ENCODE data around the gene ANAPC10. TPM values are rescaled to one million over a fixed set of nuclear protein-coding genes. Genes with fewer than 3 reads are reported as not detected.

The ANAPC10 gene
- total RNA-seq, 1 experiment from 2014 or later: 27.2 TPM

DNA sequence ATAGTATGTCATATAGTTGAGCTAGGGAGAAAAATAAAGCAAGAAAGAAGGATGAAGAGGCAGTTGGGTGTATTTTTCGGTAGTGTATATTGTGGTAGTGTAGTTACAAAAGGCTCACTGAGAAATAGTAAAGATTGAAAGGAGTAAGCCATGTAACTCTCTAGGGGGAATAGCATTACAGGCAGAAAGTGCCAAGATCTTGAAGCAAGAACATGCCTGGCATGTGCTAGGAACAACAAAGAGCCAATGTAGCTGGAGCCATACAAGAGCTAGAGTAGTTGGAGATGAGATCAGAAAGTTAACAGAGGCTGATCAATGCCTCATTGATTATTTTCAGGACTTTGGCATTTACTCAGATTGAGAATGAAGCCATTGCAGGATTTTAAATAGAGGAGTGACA, 3.1 kb upstream of the ANAPC10 start:
- no peak for ATAC-seq
- intact Hi-C loops (cut with micrococcal nuclease): no loop called here
- Histone ChIP-seq H3K36me3 (ENCODE audit: control insufficient read depth in 1 of 2, insufficient read depth in 2 of 2, low read length in 2 of 2) (peaks cover 19% of the 10 kb centered on the region in 2 experiments), H4K20me1 (ENCODE audit: insufficient read depth) (peaks cover 13% of the 10 kb centered on the region; the same call in 1 of the 2 replicates), H3K4me3 (replicated peaks in 1 of 2; ENCODE audit: low read depth in 1 of 2, low read length in 2 of 2) (no peak overlapping the region), H2AFZ (ENCODE audit: low read depth, low read length, poor library complexity, severe bottlenecking) (no peak overlapping the region), H3K9me2 (ENCODE audit: insufficient read depth) (no peaks in the 10 kb centered on the region), H3K9ac (ENCODE audit: low read length) (no peak overlapping the region), H3K27ac (ENCODE audit: low read depth, low read length) (no peak overlapping the region), H3K27me3 (ENCODE audit: insufficient read depth, low read length) (no peaks in the 10 kb centered on the region), H3K4me2 (ENCODE audit: low read length) (no peak overlapping the region), H3K9me3 (ENCODE audit: control insufficient read depth in 1 of 2, insufficient read depth in 1 of 2, low read depth in 1 of 2, low read length in 2 of 2) (no peaks in the 10 kb centered on the region), H3K79me2 (ENCODE audit: insufficient read depth, low read length) (peaks cover 100% of the 10 kb centered on the region), H3K4me1 (ENCODE audit: control insufficient read depth in 1 of 2, insufficient read depth in 2 of 2, low read length in 2 of 2) (peaks cover 4 to 16% of the 10 kb centered on the region in 2 experiments)
- DNase-seq (ENCODE audit: low read depth, low spot score): no peak
- BruUV-seq (replicated peaks): no TSS peak
- ChIA-PET POLR2A (no interaction called here), RAD21 (ENCODE audit: low non-redundant PET in 1 of 2, low total read pairs in 2 of 2, uncharacterized antibody in 2 of 2, unreplicated experiment in 2 of 2) (no interaction called here), CTCF (no interaction called here)
- TF ChIP-seq, protein P1, sequence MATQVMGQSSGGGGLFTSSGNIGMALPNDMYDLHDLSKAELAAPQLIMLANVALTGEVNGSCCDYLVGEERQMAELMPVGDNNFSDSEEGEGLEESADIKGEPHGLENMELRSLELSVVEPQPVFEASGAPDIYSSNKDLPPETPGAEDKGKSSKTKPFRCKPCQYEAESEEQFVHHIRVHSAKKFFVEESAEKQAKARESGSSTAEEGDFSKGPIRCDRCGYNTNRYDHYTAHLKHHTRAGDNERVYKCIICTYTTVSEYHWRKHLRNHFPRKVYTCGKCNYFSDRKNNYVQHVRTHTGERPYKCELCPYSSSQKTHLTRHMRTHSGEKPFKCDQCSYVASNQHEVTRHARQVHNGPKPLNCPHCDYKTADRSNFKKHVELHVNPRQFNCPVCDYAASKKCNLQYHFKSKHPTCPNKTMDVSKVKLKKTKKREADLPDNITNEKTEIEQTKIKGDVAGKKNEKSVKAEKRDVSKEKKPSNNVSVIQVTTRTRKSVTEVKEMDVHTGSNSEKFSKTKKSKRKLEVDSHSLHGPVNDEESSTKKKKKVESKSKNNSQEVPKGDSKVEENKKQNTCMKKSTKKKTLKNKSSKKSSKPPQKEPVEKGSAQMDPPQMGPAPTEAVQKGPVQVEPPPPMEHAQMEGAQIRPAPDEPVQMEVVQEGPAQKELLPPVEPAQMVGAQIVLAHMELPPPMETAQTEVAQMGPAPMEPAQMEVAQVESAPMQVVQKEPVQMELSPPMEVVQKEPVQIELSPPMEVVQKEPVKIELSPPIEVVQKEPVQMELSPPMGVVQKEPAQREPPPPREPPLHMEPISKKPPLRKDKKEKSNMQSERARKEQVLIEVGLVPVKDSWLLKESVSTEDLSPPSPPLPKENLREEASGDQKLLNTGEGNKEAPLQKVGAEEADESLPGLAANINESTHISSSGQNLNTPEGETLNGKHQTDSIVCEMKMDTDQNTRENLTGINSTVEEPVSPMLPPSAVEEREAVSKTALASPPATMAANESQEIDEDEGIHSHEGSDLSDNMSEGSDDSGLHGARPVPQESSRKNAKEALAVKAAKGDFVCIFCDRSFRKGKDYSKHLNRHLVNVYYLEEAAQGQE (IDR thresholded peaks at IDR 0.05; ENCODE audit: low read depth): no peak
- no peak for TF ChIP-seq EGR1 (IDR thresholded peaks at IDR 0.05; ENCODE audit: low read depth)
- TF ChIP-seq ELF1 (IDR thresholded peaks at IDR 0.05; ENCODE audit: borderline replicate concordance, low read depth): no peak
- TF ChIP-seq POLR2AphosphoS5 (IDR thresholded peaks at IDR 0.05; ENCODE audit: low read depth, low read length): no peak
- TF ChIP-seq TCF7L2 (IDR thresholded peaks at IDR 0.05; ENCODE audit: borderline replicate concordance, extremely low read depth, insufficient read depth, insufficient read length): no peak
- no peak for TF ChIP-seq RAD21 (IDR thresholded peaks at IDR 0.05; ENCODE audit: low read depth)
- TF ChIP-seq POLR2A (IDR thresholded peaks at IDR 0.05; ENCODE audit: borderline replicate concordance, extremely low read depth, insufficient read depth, insufficient read length): no peak
- TF ChIP-seq, protein P2, sequence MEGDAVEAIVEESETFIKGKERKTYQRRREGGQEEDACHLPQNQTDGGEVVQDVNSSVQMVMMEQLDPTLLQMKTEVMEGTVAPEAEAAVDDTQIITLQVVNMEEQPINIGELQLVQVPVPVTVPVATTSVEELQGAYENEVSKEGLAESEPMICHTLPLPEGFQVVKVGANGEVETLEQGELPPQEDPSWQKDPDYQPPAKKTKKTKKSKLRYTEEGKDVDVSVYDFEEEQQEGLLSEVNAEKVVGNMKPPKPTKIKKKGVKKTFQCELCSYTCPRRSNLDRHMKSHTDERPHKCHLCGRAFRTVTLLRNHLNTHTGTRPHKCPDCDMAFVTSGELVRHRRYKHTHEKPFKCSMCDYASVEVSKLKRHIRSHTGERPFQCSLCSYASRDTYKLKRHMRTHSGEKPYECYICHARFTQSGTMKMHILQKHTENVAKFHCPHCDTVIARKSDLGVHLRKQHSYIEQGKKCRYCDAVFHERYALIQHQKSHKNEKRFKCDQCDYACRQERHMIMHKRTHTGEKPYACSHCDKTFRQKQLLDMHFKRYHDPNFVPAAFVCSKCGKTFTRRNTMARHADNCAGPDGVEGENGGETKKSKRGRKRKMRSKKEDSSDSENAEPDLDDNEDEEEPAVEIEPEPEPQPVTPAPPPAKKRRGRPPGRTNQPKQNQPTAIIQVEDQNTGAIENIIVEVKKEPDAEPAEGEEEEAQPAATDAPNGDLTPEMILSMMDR (IDR thresholded peaks at IDR 0.05 in 2 of 3, conservative IDR thresholded peaks at IDR 0.05 in 1 of 3; ENCODE audit: borderline replicate concordance in 1 of 3, insufficient read depth in 1 of 3, low read depth in 2 of 3, low read length in 2 of 3): no peak
- no peak for TF ChIP-seq ZNF274 (IDR thresholded peaks at IDR 0.05; ENCODE audit: low read depth, low read length)
- TF ChIP-seq SP1 (IDR thresholded peaks at IDR 0.05; ENCODE audit: low read depth): no peak
- TF ChIP-seq YY1 (IDR thresholded peaks at IDR 0.05; ENCODE audit: extremely low read depth, insufficient replicate concordance, low read depth, low read length): no peak

Measured in HCT116 (cell line).